CD4-positive, alpha-beta T cell treated with Interleukin-12 subunit alpha and Interleukin-12 subunit beta, for 1 hour (primary cell): ENCODE measurements around the gene PEX11B.

Source experiments
- DNase-seq: peaks from one replicate; pipeline ENCODE4 v3.0.0-alpha.2; 2020

PEX11B gene

DNA sequence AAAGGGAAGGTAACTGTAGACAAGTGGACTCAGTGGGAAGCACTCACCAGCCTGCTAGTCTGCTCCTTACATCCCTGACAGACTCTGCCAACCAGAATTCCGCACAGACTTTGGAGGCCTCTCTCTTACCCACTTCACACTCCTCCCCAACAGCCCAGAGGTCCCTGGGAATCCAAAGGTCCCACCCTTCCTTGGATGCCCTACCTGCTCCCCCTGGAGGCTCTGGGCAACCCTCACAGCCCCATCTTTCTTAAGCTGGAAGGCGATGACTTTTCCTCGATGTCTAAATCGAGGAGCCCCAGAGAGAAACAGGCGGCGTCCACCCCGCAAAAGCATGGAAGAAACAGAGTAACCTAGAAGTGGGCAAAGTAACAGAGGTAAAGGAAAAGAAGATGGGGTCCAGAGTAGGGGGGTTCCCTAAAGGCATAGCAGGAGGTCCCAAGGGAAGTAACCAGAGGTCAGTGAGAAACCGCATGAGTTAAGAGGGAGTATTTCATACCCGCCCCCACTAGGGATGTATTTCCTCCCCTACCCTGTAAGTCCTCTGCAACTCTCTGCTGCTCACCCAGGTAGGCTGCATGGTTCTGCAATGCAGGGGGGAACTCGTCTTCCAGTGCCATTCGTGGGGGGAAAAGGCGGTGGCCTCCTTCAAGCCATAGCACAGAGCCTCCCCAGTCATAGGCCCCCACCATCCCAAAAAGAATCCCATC lies 17.1 kb downstream of the PEX11B start:
- DNase-seq, result no peak

DNA sequence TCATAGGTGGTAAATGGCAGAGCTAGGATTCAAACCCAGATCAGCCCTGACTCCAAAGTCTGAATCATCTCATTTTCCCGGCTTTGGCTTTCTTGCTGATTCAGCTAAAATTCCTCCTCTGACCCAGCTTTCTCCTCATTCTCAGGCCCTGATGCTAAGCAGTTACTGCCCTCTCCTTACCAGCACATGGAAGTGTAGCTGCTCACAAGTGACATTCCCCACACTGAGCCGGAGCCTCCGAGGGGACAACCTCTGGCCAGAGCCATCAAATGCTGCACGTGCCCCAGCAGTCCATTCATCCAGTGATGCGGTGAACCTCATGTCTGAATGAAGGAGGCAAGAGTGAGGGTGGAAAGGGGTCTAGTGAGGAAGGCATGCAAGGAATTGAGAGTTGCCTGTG lies 19.8 kb downstream of the PEX11B start:
- DNase-seq, result no peak

DNA sequence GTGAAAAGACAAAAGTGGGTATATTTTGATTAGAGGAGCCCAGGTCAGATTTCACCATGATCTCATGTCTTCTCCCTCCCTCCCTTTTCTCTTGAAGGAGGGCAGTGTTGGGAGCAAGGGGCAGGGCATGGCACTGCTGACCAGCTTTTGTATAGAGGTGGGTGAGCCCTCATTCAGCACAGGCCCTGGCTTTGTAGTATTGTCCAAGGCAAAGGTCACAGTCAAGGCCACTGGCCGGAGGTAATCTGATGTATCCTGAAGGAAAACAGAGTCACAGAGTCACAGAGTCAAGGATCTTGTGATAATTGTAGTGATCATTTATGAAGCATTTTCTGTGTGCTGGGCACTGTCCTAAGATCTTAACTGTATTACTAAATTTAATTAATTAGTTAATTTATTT lies 20.5 kb downstream of the PEX11B start:
- DNase-seq, result no peak

DNA sequence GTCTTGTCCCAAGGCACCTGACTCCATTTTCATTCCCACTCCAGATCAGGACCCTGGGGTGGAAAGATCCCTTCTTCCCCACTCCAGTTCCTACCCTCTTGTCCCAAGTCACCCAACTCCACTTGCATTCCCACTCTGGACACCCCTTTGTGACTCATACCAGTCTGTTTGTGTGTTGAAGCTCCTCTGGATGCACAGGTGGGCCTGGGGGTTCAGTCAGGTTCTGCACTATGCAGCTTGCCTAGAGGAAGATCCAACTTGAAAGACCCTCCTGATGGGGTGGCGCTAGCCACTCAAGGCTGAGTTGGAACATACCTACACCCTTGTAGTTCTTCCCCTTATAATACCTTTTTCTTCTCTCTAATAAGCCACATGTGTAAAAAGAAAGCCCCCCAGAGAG lies 23.0 kb downstream of the PEX11B start:
- DNase-seq, result no peak

DNA sequence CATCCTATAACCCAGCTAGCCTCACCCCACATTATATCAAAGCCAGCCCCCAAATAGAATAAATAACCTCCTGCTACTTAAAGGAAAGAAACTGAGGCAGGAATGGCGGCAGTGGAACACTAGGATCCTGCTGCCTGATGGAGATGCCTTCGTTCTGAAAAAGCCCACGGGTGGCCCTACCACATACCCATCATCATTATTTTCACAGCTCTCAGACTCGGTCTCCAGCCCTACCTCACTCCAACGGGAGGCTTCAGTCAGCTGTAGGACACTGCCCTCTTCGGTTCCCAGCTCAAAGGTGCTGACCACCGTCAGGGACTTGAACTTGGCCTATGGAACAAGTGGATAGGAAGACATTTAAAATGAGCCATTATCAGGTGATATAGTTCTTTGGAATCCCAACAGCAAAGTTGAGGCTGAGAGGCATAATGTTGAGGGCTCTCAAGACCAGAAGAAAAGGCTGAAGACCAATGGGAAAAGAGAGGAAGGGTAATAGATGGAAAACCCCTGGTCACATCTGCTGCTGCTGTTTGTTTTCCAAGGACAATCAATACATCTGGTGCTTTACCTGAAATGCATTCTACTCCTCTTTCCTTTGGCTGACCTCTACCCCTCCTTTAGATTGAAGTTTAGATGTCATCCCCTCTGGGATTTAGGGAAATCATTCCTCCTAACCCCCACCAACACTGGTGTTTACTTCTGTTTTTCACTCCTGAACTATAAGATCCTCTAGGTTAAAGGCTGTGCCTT lies 25.0 kb downstream of the PEX11B start:
- no peak for DNase-seq

DNA sequence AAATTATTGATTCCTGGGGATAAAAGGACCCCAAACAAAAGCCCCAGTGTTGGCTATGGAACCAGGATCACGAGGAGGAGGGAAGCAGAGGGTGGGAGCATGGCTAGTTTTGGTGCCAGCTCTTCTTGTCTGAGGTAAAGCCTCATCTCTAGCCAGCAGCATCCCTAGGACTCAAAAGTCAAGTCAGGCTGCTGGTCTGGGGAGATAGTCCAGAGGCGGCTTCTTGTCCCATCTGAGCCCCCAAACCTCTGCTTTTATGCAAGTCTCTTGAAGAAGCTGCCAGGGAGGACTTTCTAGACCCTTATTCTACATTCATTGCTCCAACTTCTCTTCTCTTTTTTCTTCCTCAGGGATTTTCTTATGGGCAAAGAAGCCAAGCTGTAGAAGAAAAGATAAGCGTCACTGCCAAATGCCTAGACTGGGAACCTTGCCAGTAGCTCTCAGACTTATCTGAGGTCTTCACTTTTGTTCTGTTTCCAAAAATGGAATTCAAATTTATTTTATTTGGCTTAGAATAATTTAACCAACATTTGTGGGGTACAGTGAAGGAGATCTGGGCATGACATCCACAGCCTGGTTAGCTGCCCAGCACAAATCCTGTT lies 25.9 kb downstream of the PEX11B start:
- no peak for DNase-seq

DNA sequence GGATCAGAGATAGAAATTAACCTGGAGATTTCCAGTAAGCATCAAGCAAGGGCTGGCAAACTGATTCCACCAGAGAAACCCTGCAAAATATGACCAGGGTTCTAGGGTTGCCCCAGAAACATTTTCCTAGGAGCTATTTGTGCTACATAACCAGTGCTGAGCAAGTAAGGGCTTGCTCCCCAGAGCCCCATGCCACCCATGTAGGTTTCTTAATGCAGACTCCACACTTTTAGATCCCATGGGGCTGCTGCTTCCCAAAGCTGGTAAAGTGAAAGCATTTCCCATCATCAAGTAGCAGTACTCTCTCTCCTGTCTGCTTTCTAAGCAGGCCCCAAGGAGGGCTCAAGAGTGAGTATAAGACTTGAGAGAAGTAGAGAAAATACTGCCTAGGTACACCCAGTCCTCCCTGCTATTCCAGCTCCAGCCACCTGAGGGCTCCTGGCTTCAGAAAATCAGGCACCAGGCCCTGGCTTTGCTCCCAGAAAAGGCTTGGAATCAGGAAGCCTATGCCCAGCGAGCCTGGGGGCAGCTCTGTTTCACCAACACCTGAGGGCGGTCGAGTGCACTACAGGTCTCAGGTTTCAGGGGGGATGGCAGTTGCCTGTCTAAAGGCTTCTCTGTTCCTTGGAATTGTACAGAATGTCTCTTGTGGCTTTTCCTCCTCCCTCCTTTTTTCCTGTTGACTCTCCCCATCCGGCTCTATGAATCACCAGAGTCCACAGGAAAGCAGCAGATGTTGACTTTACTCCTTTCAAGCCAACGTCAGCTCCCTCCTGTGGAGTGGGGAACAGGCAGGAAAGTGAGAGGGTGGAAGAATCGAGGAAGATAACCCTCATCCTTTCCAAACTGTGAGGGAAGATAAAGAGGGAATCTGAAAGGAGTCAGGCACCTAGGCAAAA lies 26.7 kb downstream of the PEX11B start:
- DNase-seq, result peak; percentile 59

DNA sequence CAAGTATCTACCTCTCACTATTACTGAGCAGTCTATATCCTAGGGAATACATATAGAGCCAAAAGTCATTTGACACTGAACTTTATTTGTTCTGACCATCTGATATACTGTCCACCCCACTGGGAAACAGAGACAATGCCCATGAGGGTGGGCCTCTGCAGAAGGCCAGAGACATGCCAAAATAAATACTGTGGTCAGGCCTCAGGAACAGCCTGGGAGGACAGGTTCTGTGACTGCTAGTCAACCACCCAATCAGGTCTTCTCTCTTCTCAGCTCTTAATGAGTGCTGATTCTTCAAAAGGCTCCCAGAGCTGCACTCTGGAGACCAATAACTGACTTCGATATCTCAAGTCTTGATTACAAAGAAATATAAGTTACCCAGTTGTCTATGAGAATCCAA lies 27.4 kb downstream of the PEX11B start:
- DNase-seq, result no peak

DNA sequence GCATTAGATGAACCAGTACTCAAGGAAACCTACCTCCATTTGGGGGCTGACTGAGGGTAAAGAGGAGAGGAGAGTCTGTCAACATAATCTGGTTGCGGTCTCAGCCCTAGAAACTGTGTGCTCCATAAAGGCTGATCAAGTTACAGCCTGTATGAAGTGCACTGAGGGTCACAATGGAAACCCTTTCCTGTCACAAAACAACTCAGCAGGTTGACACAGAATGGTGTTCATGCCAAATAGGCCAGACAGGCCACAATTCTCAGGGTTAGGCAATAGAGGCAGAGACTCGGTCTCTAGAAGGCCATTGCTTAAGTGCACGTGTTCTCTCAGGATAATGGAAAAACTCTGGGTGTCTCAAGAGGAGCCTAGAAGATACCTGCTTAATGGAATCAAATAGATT lies 28.8 kb downstream of the PEX11B start:
- no peak for DNase-seq

DNA sequence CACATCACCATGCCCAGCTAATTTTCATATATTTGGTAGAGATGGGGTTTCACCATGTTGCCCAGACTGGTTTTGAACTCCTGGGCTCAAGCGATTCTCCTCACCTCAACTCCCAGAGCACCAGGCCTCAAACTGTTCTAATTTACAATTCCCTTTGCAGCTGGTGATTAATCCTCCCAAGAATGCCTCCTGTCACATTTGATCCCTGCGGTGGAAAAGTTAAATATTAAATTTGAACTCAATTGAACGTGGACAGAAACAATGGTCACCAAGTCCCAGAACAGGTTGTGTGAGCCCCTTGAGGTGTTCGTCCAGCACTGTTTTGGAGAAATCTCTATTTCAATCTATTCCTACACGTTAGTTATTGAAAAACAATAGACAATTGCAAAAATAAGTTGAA lies 30.9 kb downstream of the PEX11B start:
- no peak for DNase-seq

DNA sequence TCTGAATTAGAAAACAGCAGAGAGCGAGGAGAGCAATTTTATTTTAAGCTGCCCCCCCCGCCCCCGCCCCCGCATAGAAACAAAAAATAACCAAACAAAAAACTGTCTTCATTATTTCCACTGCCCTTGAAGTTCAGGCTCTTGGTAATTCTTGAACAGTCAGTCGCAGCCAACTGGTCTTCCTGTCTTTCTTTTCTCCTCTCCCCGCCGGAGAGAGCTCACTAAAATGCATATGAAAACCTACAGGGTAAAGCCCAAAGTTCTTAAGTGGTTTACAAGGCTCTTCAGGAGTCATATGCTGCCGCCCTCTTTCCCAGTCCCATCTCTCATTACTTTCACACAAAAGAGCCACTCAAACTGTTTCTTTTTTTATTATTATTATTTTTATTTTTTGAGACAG lies 31.7 kb downstream of the PEX11B start:
- DNase-seq, result no peak

DNA sequence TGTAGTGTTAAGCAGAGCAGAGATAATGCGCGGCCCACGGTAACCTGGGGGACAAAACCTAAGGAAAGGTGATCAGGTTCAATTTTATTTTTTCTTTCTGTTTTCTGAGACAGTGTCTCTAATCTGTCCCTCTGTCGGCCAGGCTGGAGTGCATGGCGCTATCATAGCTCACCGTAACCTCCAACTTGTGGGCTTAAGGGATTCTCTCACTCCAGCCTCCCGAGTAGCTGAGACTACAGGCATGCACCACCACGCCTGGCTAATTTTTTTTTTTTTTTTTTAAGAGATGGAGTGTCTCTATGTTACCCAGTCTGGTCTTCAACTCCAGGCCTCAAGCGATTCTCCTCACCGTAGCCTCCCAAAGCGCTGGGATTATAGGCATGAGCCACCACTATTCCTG lies 32.1 kb downstream of the PEX11B start:
- DNase-seq, result no peak

DNA sequence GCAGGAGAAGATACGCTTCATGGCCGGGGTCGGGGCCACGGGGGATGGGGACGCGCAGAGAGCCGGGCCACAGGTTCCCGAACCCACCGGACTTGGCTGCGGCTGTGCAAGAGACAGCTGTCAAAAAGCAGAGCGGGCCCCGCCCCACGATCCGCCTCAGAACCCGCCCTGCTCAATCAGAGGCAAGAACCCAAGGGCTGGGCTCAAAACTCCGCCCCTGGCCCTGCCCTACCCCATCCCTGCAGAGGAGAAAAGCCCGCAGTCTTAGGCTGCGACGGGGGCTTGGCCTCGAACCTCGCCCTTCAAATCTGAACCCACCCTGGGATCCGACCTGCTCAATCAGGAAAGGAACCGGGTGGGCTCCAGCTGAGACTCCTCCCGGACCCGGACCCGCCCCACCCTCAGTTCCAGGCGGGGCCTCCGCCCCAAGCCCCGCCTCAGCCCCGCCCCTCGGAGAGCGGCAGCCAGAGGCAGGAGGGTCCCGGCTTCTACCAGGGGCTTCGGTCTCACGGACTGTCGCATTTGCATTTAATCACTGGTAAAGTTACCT lies 32.7 kb downstream of the PEX11B start, which contains the start of gene ANKRD35:
TSS of gene ANKRD35 (minus strand) at position 129 of the 550 bp plus-strand sequence. CDS start at position 21, 108 bp downstream.
- DNase-seq, result peak; percentile 86

DNA sequence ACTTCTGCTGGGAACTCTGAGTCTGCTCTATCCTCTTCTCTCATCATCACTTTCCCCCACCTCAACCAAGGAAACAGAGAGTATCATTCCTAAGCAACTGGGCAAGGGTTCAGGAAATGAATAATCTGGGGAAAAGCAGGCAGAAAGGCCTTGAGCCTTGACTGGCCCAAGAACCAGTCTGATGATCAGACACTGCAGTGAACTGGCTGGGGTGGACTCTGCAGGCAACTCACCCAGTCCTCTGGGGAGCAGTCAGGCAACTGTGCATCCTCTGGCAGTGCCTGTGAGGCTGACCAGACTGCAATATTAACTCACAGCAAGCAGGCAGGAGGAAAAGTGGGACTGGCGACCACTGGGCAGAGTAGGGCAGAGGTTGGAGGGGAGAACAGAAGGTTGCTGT lies 33.8 kb downstream of the PEX11B start:
- DNase-seq, result no peak

DNA sequence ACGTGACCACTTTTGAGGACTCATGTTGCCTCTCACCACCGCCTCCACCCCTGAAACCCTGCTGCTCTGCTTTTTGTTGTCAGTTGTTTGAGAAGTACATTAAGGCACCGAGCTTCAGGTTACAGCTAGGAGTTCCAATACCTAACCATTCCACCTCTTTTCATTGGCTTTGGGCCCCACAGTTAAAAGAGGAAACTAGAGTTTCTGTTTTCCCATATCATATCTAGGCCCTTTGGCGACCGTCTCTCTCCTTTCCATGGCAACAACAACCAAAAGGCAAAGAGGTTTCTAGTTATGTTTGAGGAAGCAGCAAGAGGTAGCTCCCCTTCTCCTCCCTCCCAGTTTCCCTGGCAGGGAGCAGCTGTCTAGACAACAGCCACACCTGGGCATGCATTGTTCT lies 38.7 kb downstream of the PEX11B start:
- no peak for DNase-seq

DNA sequence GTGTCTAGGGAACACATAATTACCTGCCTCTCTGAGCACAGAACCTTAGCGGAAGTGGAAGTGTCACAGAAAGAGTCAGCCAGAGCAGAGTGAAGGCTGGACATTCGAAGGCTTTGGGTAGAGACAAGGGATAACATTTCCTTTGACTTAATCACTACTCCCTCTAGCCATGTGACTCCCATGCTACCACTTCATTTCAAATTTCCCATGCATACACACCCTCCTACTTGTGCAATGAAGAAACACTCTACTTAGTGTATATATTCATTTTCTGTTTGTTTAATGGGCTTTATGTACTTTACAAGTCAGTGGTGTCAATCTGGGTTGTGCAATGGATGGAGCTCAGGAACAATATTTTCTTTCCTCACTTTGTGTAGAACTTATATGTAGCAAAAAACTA lies 39.8 kb downstream of the PEX11B start:
- DNase-seq, result no peak

DNA sequence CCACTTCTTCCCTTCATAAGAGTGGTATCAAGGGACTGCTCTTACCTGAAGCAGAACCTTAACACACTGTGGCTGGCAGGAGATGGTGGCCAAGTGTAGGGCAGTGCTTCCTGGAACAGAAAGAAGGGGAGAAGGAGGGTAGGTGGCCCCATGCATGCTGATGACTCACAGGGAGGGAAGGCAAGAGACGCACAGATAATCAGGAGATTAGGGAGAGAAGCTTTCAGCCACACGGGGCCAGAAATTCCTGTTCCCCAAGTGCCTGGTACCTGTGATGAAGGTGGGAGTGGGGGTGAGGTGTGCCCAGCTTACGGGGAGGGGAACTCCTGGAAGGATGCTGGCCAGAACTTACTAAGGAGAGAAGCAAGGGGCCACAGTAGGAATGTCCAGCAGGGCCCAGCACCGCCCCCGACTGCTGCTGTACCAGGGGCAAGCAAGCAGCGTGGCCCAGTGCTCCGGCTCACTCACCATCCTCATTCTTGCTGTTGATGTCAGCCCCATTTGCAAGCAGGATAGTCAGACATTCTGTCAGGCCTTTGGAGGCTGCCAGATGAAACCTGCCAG lies 40.5 kb downstream of the PEX11B start:
- DNase-seq, result no peak

DNA sequence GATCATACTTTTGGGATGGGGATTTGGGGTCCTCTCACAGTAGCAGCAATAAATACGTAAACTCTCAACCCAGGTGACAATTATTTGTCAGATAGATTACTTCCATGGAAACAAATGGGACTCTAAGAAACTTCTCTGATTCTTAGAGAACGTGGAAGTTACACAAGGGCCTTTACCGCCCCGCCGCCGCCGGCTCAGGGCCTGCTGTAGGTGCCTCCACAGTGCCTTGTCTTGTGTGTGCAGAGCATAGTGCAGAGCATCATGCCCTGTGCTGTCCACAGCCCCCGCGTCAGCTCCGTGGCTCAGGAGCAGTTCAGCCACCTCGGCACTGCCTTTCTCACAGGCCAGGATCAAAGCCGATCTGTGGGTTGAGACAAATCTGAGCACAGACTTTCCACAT lies 43.9 kb downstream of the PEX11B start:
- DNase-seq, result no peak

DNA sequence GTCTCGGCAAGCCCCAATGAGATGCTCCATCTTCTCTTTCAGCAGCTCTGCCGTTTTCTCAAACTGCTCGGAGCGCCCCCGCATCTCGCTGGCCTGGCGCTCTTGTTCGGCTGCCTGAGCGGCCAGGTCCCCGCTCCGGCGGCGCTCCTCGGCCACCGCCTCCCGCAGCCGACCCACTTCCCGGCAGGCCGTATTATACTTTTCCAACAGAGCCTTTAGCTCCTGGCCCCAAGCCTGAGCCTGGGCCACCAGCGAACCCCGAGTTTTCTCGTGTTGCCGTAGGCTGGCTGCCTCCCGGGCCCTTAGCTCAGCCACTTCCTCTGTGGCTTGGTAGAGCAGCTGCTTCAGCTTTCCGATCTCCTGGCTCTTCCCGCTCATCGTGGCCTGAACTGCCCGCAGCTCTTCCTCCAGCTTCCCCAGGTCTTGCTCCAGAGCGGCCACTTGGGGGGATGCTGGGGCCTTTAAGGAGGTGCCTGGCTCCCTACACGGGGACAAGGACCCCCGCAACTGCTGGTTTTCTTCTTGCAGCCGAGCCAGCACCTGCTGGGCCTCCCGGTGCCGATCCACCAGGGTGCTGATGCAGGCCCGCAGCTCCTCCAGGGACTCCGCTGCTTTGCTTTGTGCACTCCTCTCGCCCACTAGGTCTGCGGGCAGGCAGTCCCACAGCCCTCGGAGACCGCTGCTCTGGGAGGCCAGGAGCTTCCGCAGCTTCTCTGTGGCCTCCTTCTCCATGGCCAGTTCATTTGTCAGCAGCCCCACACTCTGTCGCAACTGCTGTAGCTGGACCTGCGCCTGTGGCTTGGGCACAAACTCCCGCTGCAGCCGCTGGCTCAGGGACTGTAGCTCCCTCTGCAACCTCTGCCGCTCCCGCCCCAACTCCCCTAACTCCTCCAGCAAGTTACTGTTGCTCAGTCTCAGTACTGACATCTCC lies 46.3 kb downstream of the PEX11B start:
- peak; percentile 27 for DNase-seq

DNA sequence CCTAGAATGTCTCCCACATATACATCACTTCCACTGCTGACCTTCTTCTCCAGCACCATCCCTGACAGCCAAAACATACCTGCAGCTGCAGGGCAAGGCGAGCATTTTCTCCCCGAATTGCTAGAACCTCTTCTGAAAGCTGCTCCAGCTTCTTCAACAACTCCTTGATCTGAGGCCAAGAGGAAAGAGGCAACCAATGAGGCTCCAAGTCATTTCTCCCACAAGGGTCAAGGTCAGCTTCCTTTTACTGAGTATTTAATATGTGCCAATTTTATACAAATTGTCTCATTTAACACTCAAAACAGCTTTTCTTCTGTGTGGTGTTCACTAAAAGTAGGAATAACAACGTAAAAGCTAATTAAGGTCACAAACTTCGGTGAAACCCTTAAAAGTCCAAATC lies 50.3 kb downstream of the PEX11B start:
- DNase-seq, result no peak

DNA sequence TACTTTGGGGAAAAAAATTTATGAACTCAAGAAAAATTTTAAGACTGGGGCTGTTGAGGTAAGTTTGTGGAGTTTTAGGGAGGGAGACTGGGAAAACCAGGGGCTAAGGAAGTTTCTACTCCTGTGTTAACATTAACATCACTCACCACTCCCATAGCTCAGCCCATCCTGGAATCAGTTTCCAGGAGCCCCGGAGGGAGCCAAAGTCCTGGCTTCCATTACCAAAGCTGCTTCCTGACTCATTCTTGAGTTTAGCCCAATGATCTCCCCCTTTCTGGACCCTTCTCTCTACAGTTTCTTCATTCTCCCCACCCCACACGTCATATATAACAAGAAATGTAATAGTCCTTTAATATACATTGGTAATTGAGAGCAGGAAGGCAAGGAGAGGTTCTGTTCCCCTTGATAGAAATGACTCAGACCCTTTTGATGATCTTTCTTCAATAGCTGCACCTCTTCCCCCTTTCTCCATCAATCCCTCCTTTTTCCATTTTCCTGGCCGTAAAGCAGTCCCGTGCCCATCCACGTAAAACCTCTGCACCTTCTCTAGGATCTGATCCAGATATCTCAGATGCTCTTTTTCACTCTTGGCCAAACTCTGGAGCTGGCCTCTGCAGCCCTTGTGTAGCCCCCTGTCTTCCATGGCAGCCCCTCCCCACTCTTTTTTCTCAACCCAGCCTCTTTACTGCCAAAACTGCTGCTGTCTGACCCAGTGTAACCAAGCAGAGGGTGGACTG lies 55.1 kb downstream of the PEX11B start:
- DNase-seq, result no peak
